HL-60/S4 (cell line): ENCODE results near the gene KCTD21.

Source experiments
- in situ Hi-C: fragments of 300-500 bp; cut with MboI; formaldehyde crosslinking; loops from 2 replicates; pipeline ENCODE4 v1.14.3; 2022; ENCODE audit warnings: low sequenced_read_pairs

Gene KCTD21

DNA sequence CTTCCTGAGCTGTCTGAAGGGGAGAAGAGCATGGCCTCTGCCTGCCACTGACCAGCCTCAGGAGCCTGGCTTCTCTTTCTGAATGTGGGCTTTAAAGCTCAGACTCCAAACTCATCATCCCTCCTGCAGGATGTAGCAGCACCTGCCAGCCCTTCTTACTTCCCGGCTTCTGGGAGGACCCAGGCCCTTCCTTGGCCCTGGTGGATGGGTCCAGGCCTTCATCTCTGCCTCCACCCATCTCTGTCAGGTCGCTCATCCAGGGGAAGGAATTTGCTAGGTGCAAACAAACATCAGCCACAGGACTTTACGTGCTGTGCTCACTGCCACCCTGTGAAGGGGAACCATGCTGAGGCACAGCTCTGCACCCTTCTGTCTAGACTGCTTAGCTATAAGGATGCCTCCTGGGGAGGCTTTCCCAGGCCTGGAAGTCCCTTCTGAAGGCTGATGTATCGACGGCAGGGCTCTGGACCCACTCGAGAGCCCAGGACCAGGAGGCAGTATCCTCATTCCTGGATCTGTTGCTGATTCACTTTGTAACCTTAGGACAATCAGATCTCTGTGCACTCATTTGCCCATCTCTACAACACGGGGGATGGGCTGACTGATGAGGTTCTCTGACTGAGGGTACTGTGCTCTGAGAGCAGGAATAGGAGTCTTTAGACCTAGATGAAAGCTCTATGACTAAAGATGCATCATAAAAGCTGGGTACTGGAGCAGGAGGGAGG is 31.2 kb upstream of the KCTD21 start:
- in situ Hi-C loops = loop anchor here (10.0 kb wide), 2 partner anchors 215 to 345 kb away; no protein-coding TSS in a partner anchor

GRCh38 chr11:78218707-78219492 is 30.5 kb upstream of the KCTD21 start:
- in situ Hi-C loops = no loop called here

- in situ Hi-C loops = no loop called here
Observed at GRCh38 chr11:78217650-78218541, 29.5 kb upstream of the KCTD21 start.

GRCh38 chr11:78216571-78217287 is 28.3 kb upstream of the KCTD21 start:
- in situ Hi-C loops = no loop called here

GRCh38 chr11:78216021-78216420 is 27.6 kb upstream of the KCTD21 start:
- in situ Hi-C loops = no loop called here

- in situ Hi-C loops = no loop called here
Observed at GRCh38 chr11:78214331-78215194, 26.1 kb upstream of the KCTD21 start.

GRCh38 chr11:78213526-78214330 is 25.3 kb upstream of the KCTD21 start:
- in situ Hi-C loops = no loop called here

DNA sequence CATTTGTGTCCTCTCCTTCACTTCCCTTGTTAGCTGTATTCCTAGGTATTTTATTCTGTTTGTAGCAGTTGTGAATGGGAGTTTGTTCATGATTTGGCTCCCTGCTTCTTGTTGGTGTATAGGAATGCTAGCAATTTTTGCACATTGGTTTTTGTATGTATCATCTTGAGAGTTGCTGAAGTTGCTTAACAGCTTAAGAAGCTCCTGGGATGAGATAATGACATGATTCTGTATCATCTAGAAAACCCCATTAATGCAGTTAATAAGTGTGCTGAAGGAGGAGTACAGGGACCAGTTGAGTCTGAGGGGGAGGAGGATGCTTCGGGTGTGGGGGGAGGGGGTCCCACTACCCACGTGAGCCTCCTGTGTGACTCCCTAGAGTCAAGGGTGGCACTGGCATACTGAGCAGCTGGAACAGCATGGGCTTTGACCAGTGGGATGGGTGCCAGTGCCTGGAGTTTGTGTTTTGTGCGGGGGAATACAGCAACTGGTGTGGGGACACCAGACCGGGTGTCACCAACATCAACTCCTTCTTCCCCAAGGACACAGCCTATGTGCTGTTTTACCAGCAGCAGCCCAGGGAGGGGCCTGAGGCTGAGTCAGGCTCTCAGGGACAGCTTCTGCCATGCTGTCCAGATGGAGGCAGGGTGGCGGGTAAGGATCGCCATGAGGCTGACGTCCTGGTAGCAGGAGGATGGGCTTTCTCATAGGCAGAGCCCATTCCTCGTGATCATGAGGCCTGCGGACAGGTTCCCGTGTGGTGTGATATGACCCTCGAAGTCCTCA is 24.4 kb upstream of the KCTD21 start:
- in situ Hi-C loops = no loop called here

GRCh38 chr11:78211565-78211964 is 23.1 kb upstream of the KCTD21 start:
- in situ Hi-C loops = no loop called here

DNA sequence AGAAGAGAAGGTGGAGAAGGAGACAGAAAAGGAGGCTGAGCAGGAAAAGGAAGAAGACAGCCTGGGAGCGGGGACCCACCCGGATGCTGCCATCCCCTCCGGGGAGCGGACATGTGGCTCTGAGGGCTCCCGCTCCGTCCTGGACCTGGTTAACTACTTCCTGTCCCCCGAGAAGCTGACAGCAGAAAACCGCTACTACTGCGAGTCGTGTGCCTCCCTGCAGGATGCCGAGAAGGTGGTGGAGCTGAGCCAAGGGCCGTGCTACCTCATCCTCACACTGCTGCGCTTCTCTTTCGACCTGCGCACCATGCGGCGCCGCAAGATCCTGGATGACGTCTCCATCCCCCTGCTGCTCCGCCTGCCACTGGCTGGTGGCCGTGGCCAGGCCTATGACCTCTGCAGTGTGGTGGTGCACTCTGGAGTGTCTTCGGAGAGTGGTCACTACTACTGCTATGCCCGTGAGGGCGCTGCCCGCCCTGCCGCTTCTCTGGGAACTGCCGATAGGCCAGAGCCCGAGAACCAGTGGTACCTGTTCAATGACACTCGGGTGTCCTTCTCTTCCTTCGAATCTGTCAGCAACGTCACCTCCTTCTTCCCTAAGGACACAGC is 21.7 kb upstream of the KCTD21 start:
- in situ Hi-C loops = no loop called here

GRCh38 chr11:78209478-78209877 is 21.1 kb upstream of the KCTD21 start:
- in situ Hi-C loops = no loop called here

- in situ Hi-C loops = no loop called here
Observed at GRCh38 chr11:78208257-78209165, 20.1 kb upstream of the KCTD21 start.

DNA sequence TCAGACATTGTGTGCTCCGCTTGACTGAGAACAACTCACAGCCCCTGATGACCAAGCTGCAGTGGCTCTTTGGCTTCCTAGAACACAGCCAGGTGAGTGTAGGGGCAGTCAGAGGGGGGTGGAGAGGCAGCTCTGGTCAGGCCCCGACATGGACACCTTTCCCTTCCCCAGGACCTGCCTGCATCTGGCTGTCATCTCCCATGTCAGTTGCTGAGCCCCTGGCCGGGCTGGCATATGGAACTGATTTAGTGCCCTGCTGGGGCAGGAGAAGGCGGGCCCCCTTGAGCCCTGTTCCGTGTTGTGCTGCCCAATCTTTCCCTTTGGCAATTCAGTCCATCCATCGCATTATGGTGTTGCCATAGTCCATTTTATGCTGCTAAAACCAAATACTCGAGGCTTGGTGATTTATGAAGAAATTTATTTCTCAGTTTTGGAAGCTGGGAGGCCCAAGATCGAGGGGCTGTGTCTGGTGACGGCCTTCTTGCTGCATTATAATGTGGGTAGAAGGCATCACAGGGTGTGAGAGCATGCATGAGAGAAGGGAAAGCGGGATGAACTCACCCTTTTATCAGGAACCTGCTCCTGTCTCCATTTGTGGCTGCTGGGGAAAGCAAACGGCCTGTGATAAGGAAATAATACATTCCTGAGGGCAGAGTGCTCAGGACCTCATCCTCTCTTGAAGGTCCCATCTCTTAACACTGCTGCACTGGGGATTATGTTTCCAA is 19.3 kb upstream of the KCTD21 start:
- in situ Hi-C loops = no loop called here

GRCh38 chr11:78205691-78206090 is 17.3 kb upstream of the KCTD21 start:
- in situ Hi-C loops = no loop called here

DNA sequence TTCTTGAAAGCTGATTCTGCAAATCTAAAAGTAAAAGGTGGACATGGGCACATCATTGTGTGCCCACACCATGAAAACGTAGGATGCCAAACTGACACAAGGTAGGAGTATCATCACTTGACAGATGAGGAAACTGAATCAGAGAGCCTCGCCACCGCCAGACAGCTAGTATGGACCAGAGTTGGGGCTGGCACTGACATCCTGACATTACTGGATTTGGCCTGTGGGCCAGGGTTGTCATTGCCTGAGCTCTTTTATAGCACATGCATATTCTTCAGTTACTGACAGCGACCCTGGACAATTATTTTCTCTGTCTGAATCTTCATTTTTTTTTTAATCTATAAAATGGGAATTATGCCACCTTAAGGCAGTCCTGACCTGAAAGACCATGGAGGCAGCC is 16.8 kb upstream of the KCTD21 start:
- in situ Hi-C loops = no loop called here

GRCh38 chr11:78203184-78203583 is 14.8 kb upstream of the KCTD21 start:
- in situ Hi-C loops = no loop called here
